CD1c-positive myeloid dendritic cell (primary cell): Measurements from ENCODE around the gene MRPL40.
"Not testable (repeated sequence)": the region's sequence is repeated elsewhere in the genome, so short reads cannot be mapped to it uniquely, and the experiment has no call there.

ENCODE experiments used
- DNase-seq: peaks from one replicate; pipeline ENCODE4 v3.0.0-alpha.2; 2016; ENCODE audit errors: extremely low spot score

MRPL40 gene

DNA sequence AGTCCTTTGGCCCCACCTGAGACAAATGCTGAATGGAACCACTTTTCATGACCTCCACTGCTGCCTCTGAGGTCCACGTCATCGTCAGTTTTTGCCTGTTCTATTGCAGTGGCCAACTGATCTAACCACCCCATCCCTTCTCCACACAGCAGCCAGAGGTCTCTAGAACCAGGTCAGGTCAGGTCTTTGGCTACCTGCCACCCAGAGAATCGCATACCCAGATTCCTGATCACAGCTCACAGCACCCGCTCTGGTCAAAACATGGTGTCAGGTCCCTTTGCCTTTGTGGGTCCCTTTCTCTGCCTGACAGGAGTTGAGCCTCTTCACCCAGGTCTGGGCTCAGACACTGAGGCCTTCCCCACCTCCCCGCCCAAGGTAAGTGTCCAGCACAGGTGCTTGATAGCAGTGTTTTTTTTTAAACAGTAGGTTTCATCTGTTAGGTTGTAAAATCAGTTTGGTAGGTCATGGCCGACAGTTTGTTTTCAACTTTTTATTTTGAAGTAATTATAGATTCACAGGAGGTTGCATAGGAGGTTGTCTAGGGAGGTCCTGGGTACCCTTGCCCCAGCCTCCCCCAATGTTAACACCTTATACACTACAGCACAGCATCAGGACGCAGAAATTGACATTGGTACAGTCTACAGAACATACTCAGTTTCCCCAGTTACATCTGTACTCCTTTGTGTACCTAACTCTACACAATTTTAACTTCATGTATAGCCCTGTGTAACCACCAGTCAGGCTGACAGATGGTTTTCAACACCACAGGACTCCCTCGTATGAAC, 8.3 kb downstream of the MRPL40 start:
- DNase-seq, result no peak

DNA sequence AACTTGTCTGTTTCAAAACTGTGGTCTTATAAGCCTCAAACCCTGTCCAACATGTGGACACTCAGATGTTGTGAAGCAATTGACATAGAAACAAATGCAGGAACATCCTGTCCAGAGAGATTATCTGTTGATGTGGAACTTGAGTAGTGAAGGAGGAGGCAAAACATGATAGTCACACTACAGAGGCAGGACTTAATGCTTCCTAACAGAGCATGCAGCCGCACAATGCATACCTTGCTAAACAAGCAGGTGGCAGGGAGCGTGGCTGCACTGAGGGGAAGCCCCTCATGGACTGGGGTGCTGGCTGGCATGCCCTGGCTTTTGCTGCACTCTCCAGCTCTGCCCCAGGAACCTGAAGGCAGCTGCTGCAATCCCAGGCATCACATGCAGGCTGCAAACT, 9.8 kb downstream of the MRPL40 start:
- no peak for DNase-seq

GRCh38 chr22:19443544-19444211, 11.3 kb downstream of the MRPL40 start:
- DNase-seq, result no peak

DNA sequence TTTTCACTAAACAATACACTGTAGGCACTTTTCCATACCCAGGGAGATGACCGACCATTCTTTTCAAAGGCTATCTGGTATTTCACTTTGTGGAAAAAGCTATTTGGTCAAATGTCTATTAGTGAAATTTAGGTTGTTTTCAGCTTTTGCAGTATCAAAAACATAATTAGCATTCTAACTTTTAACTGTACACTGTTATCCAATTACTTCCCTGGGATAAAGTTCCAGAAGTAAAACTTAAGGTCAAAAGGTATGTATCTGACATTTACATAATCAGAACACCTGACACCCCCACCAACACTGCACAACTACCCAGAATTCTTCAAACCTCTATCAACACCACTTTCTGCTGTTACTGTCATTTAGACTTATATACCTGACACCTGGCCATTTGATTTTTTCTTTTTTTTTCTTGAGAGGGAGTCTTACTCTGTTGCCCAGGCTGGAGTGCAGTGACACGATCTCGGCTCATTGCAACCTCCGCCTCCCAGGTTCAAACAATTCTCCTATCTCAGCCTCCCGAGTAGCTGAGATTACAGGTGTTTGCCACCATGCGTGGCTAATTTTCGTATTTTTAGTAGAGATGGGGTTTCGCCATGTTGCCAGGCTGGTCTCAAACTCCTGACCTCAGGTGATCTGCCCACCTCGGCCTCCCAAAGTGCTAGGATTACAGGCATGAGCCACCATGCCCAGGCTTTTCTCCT, 13.1 kb downstream of the MRPL40 start:
- not testable (repeated sequence) for DNase-seq

- DNase-seq, result no peak
Observed at GRCh38 chr22:19446603-19447329, 14.4 kb downstream of the MRPL40 start.

- DNase-seq, result peak; percentile 95
Observed at GRCh38 chr22:19447330-19448075, 15.2 kb downstream of the MRPL40 start, which contains the start of gene C22orf39. Gene C22orf39, minus strand, starts transcription at chr22:19447711. Its CDS starts 23 bp downstream, at chr22:19447688.

GRCh38 chr22:19448076-19448607, 15.8 kb downstream of the MRPL40 start:
- peak; percentile 11 for DNase-seq

GRCh38 chr22:19448739-19449421, 16.5 kb downstream of the MRPL40 start:
- DNase-seq, result no peak

DNA sequence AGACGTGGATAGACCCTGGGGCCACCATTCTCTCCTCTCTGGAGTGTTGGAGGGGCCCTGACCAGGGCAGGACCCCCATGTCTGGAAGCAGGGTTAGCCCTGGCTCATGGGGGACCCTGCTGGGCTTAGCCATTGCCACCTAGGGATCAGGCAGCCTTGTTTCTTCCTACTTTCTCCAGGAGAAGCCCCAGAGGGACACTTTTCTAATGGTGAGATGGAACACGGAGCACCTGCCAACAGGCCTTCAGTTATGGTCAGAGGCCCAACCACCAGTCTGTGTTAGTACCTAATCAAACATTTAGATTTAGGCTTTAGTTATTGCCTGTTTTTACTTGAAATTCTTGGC, 17.1 kb downstream of the MRPL40 start:
- no peak for DNase-seq

DNA sequence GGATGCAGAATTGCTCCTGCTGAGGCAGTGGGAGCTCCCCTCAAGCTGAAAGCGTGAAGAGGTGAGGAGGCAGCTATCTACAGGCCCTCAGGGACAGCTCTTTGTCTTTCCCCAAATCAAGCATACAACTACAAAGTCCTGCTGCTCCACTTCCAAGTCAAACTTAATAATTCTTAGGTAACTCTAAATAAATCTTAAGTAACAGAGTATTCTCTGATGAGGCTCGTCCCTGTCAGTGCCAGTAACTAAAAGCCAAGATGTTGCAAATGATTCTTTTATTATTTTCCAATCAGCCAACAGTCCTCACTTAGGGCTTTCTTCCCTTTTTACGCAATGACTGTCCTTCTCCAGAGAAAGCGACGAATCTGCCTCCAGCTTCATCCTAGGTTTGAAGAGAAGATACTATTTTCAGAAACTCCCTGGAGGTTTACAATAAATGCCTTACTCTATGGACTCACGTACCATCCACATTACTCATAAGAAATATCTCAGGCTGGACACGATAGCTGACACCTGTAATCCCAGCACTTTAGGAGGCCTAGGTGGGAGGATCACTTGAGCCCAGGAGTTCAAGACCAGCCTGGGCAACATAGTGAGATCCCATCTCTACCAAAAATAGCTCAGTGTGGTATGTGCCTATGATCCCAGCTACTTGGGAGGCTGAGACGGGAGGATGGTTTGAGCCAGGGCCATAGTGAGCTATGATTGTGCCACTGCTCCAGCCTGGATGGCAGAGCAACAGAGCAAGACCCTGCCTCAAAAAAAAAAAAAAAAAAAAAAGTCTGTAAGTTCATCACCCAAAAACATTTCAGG, 18.2 kb downstream of the MRPL40 start:
- no peak for DNase-seq

DNA sequence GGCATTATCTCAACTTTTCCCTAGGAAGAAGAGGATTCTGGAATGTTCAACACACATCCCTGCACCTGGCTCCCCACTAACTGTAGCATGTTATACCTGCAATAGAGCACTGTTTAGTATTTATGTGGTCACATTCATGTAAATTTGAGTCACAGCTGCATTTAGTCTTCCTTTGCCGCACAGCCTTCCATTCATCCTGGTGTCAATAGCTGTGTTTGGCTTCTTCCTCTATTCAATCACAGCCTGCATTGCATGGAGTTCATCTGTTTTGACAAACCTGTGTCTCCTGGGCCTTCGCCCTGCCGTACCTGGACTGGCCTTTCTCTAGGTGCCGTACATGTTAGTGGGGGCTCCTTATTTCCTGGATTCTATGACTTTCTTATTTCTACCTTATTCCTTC, 19.2 kb downstream of the MRPL40 start:
- DNase-seq, result no peak

- no peak for DNase-seq
Observed at GRCh38 chr22:19453718-19454117, 21.4 kb downstream of the MRPL40 start.

DNA sequence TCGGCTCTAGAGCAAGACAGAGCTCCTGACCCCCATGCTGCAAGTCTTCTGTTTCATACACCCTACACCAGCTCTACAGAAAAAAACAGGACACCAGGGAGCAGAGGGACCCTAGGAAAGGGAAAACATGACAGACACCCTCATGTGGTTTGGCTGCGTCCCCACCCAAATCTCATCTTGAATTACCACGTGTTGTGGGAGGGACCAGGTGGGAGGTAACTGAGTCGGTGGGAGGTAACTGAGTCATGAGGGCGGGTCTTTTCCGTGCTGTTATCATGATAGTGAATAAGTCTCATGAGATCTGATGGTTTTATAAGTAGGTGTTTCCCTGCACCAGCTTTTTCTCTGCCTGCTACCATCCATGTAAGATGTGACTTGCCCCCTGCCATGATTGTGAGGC, 21.8 kb downstream of the MRPL40 start:
- no peak for DNase-seq

- DNase-seq, result no peak
Observed at GRCh38 chr22:19455033-19455432, 22.7 kb downstream of the MRPL40 start.

GRCh38 chr22:19455585-19456370, 23.4 kb downstream of the MRPL40 start:
- no peak for DNase-seq

DNA sequence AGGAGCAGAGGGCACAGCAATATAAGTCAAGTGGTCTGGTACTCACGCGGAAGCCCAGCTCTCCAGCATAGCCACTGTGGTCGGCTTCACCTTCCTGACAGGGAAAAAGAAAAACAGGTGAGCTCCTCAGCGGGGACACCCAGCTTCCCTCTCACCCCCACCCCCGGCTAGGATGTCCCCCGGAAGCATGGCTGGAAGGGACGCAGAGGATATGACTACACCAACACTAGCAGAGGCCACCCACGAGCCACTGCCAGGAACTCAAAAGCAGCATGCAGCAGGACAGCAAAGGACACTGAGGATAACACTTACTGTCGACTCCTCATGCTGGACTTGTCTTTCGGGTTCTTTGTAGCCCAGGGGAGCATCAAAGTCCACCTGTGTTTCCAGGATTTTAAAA, 24.2 kb downstream of the MRPL40 start:
- no peak for DNase-seq

DNA sequence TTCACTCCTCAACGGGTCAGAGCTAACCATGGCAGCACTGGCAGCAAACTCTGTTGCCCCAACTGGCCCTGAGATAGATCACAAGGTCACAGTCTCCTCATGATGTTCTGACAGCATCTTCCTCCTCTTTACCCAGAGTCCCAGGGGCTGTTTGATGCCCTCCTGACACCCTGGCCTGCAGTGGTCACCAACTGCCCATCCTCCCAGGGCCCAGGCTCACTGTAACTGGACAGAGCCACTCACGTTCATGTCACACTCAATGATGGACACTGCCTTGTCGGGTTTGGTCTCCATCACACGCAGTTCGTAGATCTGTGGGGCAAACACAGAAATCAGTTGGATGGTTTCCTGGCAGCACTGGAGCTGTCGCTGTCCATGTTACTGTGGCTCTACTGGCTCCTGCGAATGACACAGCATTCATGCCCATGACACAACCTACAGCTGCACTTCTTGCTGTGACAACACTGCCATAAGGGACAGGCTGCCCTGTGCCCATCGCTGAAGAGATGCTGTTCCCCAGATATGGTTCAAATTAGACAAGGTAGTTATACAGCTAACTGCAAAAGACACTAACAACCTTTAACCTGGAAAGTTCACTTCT, 25.6 kb downstream of the MRPL40 start:
- no peak for DNase-seq

DNA sequence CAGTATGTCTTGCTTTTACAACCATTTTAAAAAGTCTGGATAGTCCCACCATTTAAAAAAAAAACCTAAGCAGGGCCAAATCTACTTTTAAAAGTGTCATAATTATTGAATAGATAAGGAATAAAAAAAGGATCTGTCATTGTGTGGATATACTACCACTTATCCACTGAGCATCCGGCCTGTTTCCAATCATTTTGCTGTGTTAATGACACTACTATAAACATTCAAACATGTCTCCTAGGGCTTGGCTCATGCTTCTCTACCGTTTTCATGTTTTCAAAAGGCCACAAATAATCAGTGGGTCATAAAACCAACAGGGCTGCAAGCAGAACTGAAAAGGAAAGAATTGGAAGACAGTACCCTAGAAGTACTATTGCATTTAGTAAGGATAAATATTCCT, 27.7 kb downstream of the MRPL40 start:
- no peak for DNase-seq
